Testis (tissue), 2 donors: ENCODE measurements around the gene AP2M1.

Experiments used
- CTCF ChIP-seq, 3 experiments: fragments of 450-650 bp in 2 of 3; fragments of 200-600 bp in 1 of 3; sonication (generic) in 1 of 3; IDR thresholded peaks; one replicate each; pipeline ENCODE4 v1.5.1; 2016 to 2019; ENCODE audit warnings: antibody characterized with exemption in 3 of 3, mild to moderate bottlenecking in 2 of 3, moderate library complexity in 1 of 3
- POLR2A ChIP-seq: fragments of 450-650 bp; IDR thresholded peaks from one replicate; pipeline ENCODE4 v1.6.1; 2017; ENCODE audit warnings: antibody characterized with exemption, mild to moderate bottlenecking, moderate library complexity

GRCh38 chr3:184188080-184188479 lies 13.4 kb downstream of the AP2M1 start:
- TF ChIP-seq CTCF (IDR thresholded peaks at IDR 0.05), result no peak
- TF ChIP-seq POLR2A, result no peak
